GM10847 (cell line): ENCODE measurements around the gene MDP1.

Source experiments
- POLR2A ChIP-seq: IDR thresholded peaks from 2 replicates; pipeline ENCODE4 v1.6.1; 2011; ENCODE audit not compliant: insufficient read length; ENCODE audit errors: extremely low read depth

Gene MDP1

GRCh38 chr14:24236689-24237462 lies 21.0 kb upstream of the MDP1 start:
- no peak for TF ChIP-seq POLR2A

- TF ChIP-seq POLR2A = no peak
Measured at GRCh38 chr14:24235804-24236688, 20.2 kb upstream of the MDP1 start.

GRCh38 chr14:24234095-24235005 lies 18.5 kb upstream of the MDP1 start:
- no peak for TF ChIP-seq POLR2A

GRCh38 chr14:24233538-24233866 lies 17.6 kb upstream of the MDP1 start:
- no peak for TF ChIP-seq POLR2A

GRCh38 chr14:24232645-24233537 lies 17.0 kb upstream of the MDP1 start, which contains the start of gene GMPR2:
TSS of gene GMPR2 (plus strand) at chr14:24232929. CDS start at chr14:24233254, 325 bp downstream.
- no peak for TF ChIP-seq POLR2A

GRCh38 chr14:24232121-24232644 lies 16.3 kb upstream of the MDP1 start, which contains the start of gene NEDD8:
TSS of gene NEDD8 (minus strand) at chr14:24232367. CDS start at chr14:24232267, 100 bp downstream.
- no peak for TF ChIP-seq POLR2A

- no peak for TF ChIP-seq POLR2A
Measured at GRCh38 chr14:24231263-24232120, 15.6 kb upstream of the MDP1 start.

- TF ChIP-seq POLR2A = no peak
Measured at GRCh38 chr14:24228902-24229301, 13.0 kb upstream of the MDP1 start.

- TF ChIP-seq POLR2A = no peak
Measured at GRCh38 chr14:24226473-24226872, 10.6 kb upstream of the MDP1 start.

GRCh38 chr14:24224618-24225071 lies 8.8 kb upstream of the MDP1 start:
- TF ChIP-seq POLR2A = no peak

GRCh38 chr14:24219521-24219920 lies 3.7 kb upstream of the MDP1 start:
- TF ChIP-seq POLR2A = no peak

GRCh38 chr14:24219080-24219479 lies 3.2 kb upstream of the MDP1 start:
- TF ChIP-seq POLR2A = no peak

GRCh38 chr14:24216345-24216699 lies 456 bp upstream of the MDP1 start:
- no peak for TF ChIP-seq POLR2A
